K562 (cell line): ENCODE results near the gene SMARCB1. TPM values are rescaled to one million over a fixed set of nuclear protein-coding genes. Genes with fewer than 3 reads are reported as not detected.

ENCODE experiments used
- ASH1L ChIP-seq: fragments of 450-650 bp; IDR thresholded peaks from 2 replicates; pipeline ENCODE4 v1.6.1; 2018; ENCODE audit warnings: borderline replicate concordance, mild to moderate bottlenecking, low read depth; ENCODE audit not compliant: partially characterized antibody
- CBX5 ChIP-seq: IDR thresholded peaks from 2 replicates; pipeline ENCODE4 v1.6.1; 2014; ENCODE audit warnings: low read depth, borderline replicate concordance
- CHD4 ChIP-seq: fragments of 200-600 bp; sonication (generic); IDR thresholded peaks from 3 replicates; pipeline ENCODE4 v1.6.1; 2012; ENCODE audit warnings: low read depth, mild to moderate bottlenecking, mixed read lengths, low read length, inconsistent platforms; ENCODE audit not compliant: insufficient read depth, insufficient replicate concordance, poor library complexity, severe bottlenecking
- CREM ChIP-seq: IDR thresholded peaks from 2 replicates; pipeline ENCODE4 v1.6.1; 2014; ENCODE audit warnings: antibody characterized with exemption, low read depth
- DMBX1 ChIP-seq: fragments of 250-450 bp; sonication (Bioruptor Pico); IDR thresholded peaks from 2 replicates; pipeline ENCODE4 v1.8.0; 2022; ENCODE audit warnings: inconsistent platforms, mild to moderate bottlenecking, moderate library complexity, borderline replicate concordance
- FIP1L1 ChIP-seq: fragments of 200-400 bp; formaldehyde crosslinking; IDR thresholded peaks from 2 replicates; pipeline ENCODE4 v1.6.1; 2018; ENCODE audit warnings: mild to moderate bottlenecking, low read depth, low read length; ENCODE audit not compliant: poor library complexity, severe bottlenecking
- FOXJ2 ChIP-seq: fragments of 200-800 bp; sonication (Bioruptor generic); IDR thresholded peaks from 2 replicates; pipeline ENCODE4 v1.6.1; 2016; ENCODE audit warnings: missing genetic modification characterization, missing compliant biosample characterization
- HDGF ChIP-seq: fragments of 450-650 bp; IDR thresholded peaks from 2 replicates; pipeline ENCODE4 v1.6.1; 2016
- KDM1A ChIP-seq, 2 experiments: fragments of 450-650 bp; IDR thresholded peaks; 2 replicates each; pipeline ENCODE4 v1.6.1; 2016; ENCODE audit warnings: mild to moderate bottlenecking in 2 of 2
- KHSRP ChIP-seq: fragments of 450-650 bp; IDR thresholded peaks from 2 replicates; pipeline ENCODE4 v1.6.1; 2017
- NELFE ChIP-seq: IDR thresholded peaks from 2 replicates; pipeline ENCODE4 v1.6.1; 2011; ENCODE audit warnings: mild to moderate bottlenecking; ENCODE audit not compliant: insufficient read depth, insufficient read length
- NFATC3 ChIP-seq: fragments of 450-650 bp; IDR thresholded peaks from 2 replicates; pipeline ENCODE4 v1.6.1; 2017; ENCODE audit warnings: mild to moderate bottlenecking
- PYGO2 ChIP-seq: fragments of 450-650 bp; IDR thresholded peaks from 2 replicates; pipeline ENCODE4 v1.6.1; 2016; ENCODE audit warnings: mild to moderate bottlenecking, missing genetic modification characterization, moderate library complexity, missing compliant biosample characterization
- SAFB ChIP-seq: fragments of 200-400 bp; formaldehyde crosslinking; IDR thresholded peaks from 2 replicates; pipeline ENCODE4 v1.6.1; 2017; ENCODE audit warnings: low read depth, low read length, borderline replicate concordance
- SMARCA5 ChIP-seq: fragments of 450-650 bp; IDR thresholded peaks from 2 replicates; pipeline ENCODE4 v1.6.1; 2016
- ZNF699 ChIP-seq: fragments of 250-450 bp; sonication (Bioruptor Pico); IDR thresholded peaks from 2 replicates; pipeline ENCODE4 v1.8.0; 2021; ENCODE audit warnings: mild to moderate bottlenecking, moderate library complexity; ENCODE audit not compliant: insufficient replicate concordance
- polyA plus RNA-seq, 8 experiments: library from polyadenylated mRNA; depleted of rRNA in 4 of 8; stranded (reverse) in 5 of 8; unstranded in 3 of 8; fragments of >200 nt; fragmentation: Nextera tagmentation in 2 of 8; fragmentation: Illumina TruSeq in 1 of 8; extraction: Ambion mirVana in 2 of 8; extraction: Trizol in 1 of 8; gene quantifications; 2 replicates each; pipeline versions ENCODE4 v1.2.1 to v1.2.3, GENCODE V29; 2011 to 2014; ENCODE audit warnings: inconsistent platforms in 1 of 8, missing spikeins in 1 of 8
- total RNA-seq, 7 experiments: library from RNA; depleted of rRNA in 6 of 7; stranded (reverse); fragments of >200 nt in 6 of 7; fragmentation: Illumina TruSeq in 2 of 7; extraction: Trizol in 2 of 7; gene quantifications; 2 replicates each; pipeline versions ENCODE4 v1.2.1 to v1.2.3, GENCODE V29; 2011 to 2021; ENCODE audit warnings: low replicate concordance in 1 of 7
- TF ChIP-seq, protein P1 (sequence below): fragments of 250-450 bp; sonication (Bioruptor Pico); IDR thresholded peaks from 2 replicates; pipeline ENCODE4 v1.5.1; 2021; ENCODE audit warnings: mild to moderate bottlenecking
- TF ChIP-seq, protein P2 (sequence below): fragments of 450-650 bp; IDR thresholded peaks from one replicate; pipeline ENCODE4 v1.6.1; 2018; ENCODE audit warnings: mild to moderate bottlenecking, moderate library complexity; ENCODE audit not compliant: partially characterized antibody
- TF ChIP-seq, protein P3 (sequence below): fragments of 250-450 bp; sonication (Bioruptor Pico); IDR thresholded peaks from 2 replicates; pipeline ENCODE4 v1.5.0; 2022; ENCODE audit warnings: mild to moderate bottlenecking
- TF ChIP-seq, protein P4 (sequence below): fragments of 250-450 bp; sonication (Bioruptor Pico); IDR thresholded peaks from 2 replicates; pipeline ENCODE4 v1.8.0; 2022; ENCODE audit warnings: inconsistent platforms, mild to moderate bottlenecking, moderate library complexity, borderline replicate concordance

The SMARCB1 gene
- total and polyA plus RNA-seq, 9 of the 15 experiments (the other 6 are each of a cell fraction or from before 2014, with no cell fraction given), result 1.2 to 113 (median 65.4) TPM

DNA sequence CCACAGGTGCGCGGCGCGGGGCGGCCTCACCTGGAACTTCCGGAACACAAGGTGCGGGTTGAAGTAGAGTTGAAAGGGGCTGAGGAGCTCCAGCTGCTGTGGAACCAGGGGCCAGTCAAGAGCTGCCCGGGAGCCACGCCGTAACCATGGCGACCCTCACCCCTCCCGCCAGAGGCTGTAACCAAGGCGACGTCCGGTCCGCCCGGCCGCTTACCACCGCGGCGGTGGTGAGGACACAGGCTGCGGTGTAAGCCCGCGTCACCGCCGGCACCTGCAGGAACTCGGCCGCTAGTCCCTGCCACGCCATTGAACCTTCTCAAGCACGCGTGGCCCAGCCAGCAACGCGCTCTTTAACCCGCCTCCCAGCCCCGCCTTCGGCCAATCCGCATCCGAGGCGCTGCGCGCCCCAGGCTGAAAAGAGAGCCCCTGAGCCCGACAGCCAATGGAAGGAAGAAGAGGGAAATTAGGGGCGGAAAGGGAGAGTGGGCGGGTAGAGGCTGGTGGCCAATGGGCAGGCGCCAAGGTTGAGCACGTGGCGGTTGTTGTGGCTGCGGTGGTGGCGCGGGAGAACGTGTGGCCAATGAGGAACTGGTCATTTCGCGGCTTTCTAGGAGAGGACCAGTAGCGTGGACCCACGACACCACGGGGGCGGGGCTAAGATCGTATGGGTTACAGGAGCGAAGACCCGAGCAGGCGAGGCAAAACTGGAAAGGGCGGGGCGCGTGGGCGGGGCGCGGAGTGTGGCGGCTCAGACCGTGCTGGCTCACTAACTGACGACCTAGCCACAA is 52.1 kb downstream of the SMARCB1 start, which contains the start of gene DERL3 (continued):
- TF ChIP-seq, protein P1, sequence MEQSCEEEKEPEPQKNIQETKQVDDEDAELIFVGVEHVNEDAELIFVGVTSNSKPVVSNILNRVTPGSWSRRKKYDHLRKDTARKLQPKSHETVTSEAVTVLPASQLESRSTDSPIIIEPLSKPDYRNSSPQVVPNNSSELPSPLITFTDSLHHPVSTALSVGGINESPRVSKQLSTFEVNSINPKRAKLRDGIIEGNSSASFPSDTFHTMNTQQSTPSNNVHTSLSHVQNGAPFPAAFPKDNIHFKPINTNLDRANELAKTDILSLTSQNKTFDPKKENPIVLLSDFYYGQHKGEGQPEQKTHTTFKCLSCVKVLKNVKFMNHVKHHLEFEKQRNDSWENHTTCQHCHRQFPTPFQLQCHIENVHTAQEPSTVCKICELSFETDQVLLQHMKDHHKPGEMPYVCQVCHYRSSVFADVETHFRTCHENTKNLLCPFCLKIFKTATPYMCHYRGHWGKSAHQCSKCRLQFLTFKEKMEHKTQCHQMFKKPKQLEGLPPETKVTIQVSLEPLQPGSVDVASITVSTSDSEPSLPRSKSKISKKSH, result no peak
- TF ChIP-seq CBX5 (no peak), FIP1L1 (peak; percentile 72), DMBX1 (CRISPR knock-in tag) (no peak), HDGF (no peak), SMARCA5 (no peak), CHD4 (no peak), ASH1L (peak; percentile 91), SAFB (0 out of 2 replicates have a peak, but pooled peaks have one; percentile 59), ZNF699 (no peak), KDM1A (IDR thresholded peaks at IDR 0.05) (no peak), NFATC3 (no peak), PYGO2 (tag) (no peak), NELFE (no peak), FOXJ2 (tag) (no peak), KHSRP (no peak), CREM (peak; percentile 85)
- TF ChIP-seq, protein P2, sequence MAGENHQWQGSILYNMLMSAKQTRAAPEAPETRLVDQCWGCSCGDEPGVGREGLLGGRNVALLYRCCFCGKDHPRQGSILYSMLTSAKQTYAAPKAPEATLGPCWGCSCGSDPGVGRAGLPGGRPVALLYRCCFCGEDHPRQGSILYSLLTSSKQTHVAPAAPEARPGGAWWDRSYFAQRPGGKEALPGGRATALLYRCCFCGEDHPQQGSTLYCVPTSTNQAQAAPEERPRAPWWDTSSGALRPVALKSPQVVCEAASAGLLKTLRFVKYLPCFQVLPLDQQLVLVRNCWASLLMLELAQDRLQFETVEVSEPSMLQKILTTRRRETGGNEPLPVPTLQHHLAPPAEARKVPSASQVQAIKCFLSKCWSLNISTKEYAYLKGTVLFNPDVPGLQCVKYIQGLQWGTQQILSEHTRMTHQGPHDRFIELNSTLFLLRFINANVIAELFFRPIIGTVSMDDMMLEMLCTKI, result no peak
- TF ChIP-seq, protein P3, sequence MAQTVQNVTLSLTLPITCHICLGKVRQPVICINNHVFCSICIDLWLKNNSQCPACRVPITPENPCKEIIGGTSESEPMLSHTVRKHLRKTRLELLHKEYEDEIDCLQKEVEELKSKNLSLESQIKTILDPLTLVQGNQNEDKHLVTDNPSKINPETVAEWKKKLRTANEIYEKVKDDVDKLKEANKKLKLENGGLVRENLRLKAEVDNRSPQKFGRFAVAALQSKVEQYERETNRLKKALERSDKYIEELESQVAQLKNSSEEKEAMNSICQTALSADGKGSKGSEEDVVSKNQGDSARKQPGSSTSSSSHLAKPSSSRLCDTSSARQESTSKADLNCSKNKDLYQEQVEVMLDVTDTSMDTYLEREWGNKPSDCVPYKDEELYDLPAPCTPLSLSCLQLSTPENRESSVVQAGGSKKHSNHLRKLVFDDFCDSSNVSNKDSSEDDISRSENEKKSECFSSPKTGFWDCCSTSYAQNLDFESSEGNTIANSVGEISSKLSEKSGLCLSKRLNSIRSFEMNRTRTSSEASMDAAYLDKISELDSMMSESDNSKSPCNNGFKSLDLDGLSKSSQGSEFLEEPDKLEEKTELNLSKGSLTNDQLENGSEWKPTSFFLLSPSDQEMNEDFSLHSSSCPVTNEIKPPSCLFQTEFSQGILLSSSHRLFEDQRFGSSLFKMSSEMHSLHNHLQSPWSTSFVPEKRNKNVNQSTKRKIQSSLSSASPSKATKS (CRISPR knock-in tag), result no peak
- TF ChIP-seq, protein P4, sequence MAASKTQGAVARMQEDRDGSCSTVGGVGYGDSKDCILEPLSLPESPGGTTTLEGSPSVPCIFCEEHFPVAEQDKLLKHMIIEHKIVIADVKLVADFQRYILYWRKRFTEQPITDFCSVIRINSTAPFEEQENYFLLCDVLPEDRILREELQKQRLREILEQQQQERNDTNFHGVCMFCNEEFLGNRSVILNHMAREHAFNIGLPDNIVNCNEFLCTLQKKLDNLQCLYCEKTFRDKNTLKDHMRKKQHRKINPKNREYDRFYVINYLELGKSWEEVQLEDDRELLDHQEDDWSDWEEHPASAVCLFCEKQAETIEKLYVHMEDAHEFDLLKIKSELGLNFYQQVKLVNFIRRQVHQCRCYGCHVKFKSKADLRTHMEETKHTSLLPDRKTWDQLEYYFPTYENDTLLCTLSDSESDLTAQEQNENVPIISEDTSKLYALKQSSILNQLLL, result no peak
